Fibroblast of the conjunctiva (primary cell): ENCODE data around the gene DOHH.
"Not testable (repeated sequence)": the region's sequence is repeated elsewhere in the genome, so short reads cannot be mapped to it uniquely, and the experiment has no call there.

Experiments used
- DNase-seq: peaks from one replicate; pipeline ENCODE4 v3.0.0-alpha.2; 2010; ENCODE audit warnings: low read depth

The DOHH gene

DNA sequence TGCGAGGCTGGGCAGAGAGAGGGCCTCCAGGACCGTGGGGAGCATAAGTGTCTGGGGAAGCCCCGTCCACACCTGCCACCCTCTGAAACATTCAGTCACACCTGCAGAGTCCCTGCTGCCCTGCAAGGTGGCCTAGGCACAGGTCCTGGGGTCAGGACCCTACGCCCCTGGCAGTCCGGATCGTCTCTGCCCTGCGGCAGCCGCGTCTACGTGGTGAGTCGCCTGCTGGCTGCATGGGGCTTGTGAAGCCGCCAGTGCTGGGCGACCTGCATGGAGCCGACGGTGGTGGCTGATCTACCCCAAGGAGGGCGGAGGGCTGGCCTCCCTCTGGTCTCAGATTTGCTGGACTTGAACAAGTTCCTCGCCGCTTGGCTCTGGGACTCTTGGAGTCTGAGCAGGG lies 18.7 kb upstream of the DOHH start:
- DNase-seq, result no peak

DNA sequence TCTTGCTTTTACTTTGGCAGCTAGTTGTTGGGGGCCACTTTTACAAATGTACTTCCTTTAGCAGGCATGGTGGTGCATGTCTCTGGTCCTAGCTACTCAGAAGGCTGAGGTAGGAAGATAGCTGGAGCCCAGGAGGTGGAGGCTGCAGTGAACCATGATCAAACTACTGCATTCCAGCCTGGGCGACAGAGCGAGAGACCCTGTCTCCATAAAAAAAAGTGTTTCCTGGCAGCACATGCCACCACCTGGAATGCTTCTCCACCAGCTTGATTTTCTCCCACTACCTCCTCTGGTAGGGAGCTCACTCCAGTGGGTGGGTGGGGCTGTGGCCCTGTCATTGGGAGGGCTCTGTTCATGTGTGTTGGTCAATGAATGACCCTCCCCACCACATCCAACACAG lies 18.2 kb upstream of the DOHH start:
- DNase-seq, result no peak

DNA sequence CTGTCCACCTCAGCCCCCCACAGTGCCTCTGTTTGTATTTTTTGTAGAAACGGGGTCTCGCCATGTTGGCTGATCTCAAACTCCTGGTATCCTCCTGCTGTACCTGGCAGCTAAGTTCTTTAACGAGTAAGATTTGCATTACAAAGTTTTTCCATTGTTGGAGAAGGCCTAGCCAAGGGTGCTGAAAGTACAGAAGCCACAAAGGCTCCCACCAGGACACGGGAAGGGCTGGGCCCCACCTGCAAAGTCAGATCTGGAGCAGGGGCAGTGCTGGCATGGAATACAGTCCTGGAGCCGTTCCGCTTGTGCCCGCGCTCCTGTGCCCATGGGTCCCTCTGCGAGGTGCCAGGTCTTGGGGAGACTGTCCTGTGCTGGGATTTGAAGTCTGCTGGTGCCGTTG lies 17.8 kb upstream of the DOHH start:
- DNase-seq, result no peak

DNA sequence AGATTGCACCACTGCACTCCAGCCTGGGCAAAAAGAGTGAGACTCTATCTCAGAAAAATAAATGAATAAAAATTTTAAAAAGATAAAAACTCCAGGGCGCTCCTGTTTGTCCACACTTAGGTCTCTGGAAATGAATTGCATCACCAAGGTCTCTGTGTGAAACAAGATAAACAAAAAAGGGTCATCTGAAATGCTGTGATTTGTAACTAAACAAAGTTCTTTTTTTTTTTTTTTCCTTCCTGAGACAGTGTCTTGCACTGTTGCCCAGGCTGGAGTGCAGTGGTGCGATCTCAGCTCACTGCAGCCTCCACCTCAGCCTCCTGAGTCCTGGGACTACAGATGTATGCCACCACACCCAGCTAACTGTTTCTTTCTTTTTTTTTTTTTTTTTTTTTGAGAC lies 17.2 kb upstream of the DOHH start:
- DNase-seq, result no peak

DNA sequence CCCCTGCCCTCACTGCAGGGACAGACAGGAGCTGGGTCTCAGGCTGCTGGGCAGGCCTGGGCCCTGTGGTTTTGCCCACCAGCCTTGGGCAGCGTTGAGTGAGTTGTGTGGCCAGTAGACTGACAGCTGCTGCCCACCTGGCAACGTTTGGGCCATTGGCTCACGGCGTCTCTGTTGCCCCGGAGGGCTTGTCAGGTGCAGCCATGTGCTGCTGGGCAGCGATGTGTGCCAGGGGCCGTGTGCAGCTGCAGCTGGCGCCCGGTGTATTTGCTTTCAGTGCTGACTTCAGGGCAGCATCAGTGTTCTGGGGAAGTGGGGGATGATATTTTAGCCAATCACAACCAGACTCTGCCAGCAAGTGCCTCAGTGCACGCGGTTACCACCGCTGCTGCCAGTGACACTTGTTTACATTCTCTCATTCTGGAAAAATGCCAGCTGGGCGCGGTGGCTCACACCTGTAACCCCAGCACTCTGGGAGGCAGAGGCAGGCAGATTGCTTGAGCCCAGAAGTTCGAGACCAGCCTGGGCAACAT lies 16.3 kb upstream of the DOHH start:
- DNase-seq, result no peak

DNA sequence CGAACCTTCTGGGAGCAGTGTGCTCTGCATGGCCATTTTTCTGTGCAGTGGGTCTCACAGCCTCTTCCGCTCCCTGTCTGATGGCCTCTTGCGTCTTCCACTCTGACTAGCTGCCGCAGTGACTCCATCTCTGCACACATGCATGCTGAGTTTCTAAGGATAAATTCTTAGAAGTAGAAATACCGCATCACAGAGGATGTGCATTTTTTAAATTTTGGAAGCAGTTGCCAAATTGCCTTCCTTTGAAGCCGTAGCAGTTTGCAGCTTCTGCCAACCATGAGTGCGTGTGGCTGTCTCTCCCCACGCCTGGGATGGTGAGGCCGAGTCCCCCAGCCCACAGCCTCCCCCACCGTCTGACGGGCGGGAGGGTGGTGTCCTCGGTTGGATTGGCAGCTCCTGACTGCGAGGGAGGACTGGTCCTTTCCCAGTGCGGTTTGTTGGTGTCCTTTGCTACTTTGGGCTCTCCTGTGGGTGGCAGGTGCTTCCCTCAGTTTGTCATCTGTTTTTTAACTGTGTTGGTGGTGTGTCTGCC lies 15.5 kb upstream of the DOHH start:
- DNase-seq, result no peak

DNA sequence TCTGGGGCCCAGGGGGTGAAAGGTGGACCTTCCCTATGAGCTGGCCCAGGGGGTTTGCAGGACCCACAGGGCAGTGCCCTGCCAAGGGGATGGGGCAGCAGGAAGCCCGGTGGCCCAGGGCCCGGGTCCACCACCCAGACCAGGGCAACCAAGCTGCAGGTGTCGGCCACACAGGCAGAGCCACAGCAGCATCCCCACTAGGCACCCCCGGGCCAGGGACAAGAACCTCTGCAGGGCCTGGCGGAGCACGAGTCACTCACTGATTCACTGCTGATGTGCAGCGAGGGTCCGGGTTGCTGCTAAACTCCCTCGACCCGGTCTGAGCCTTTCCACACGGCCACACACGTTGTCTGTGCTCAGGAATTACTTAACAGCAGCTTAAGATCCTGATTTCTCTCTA lies 14.5 kb upstream of the DOHH start:
- DNase-seq, result no peak

DNA sequence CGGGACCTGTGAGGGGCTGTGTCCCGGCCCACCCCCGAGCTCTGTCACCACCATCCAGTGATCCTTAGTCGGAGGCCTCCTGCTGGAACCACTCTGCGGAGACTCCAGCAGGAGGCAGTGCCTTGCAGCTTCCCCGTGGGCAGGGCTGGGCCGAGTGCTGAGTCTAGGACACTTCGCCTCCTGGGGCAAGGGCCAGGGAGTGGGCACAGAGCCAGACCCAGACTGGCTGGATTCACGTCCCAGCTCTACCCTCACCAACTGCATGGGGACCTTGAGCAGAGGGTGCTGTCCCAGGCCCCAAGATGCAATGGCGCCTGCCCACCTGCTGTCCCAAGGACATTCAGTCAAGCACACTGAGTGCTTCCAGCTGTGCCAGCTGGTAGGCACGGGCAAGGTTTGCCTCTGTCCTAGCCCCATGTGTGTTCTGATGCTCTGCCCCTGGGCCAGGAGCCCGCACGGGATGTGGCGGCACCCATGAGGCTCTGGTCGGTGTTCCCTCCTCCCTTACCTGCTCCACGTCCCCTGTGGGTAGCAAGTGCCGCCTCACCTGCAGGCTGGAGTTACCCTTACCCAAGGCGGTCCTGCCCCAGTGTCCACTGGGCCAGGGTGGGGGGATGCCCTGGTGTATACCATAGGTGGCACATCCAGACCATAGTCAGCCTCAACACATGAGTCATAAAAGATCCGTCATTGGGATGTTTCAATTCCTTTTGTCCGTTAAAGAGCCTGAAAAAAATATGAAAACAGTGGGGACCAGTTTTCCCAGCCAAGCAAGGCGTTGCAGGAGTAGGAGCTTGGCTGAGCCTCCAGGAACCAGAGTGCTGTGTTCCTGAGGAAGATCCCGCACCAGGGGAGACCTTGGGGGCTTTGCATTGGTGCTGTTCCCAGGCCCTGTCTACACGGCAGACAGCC lies 13.0 kb upstream of the DOHH start:
- no peak for DNase-seq

DNA sequence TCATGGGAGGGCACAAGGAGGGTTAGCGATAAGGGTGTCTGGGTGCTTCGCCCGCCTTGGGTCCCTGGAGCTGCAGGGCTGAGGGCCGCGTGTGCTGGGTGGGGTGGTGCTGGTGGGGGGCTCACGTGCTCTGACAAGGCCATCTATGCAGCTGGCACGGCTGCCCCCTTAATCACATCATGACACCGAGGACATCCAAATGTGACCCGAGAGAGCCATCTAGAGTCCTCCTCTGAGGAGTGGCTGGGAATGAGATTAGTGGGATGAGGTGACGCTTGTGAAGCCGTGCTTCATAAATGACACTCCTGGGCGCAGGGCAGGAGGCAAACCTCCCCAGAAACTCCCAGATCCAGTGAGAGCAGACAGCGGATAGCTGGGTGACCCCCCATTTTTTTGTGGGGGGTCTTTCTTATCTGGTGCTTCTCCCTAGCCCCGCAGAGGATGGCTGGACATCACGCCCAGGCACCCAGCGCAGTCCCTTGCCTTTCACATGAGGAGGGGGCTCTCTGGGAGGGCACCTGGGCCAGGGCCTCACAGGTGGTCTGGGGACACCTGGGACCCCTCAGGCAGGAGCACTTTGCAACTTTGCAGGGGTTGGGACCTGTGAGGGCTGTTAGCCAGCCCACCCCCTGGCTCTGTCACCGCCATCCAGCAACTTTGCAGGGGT lies 12.2 kb upstream of the DOHH start:
- DNase-seq, result no peak

DNA sequence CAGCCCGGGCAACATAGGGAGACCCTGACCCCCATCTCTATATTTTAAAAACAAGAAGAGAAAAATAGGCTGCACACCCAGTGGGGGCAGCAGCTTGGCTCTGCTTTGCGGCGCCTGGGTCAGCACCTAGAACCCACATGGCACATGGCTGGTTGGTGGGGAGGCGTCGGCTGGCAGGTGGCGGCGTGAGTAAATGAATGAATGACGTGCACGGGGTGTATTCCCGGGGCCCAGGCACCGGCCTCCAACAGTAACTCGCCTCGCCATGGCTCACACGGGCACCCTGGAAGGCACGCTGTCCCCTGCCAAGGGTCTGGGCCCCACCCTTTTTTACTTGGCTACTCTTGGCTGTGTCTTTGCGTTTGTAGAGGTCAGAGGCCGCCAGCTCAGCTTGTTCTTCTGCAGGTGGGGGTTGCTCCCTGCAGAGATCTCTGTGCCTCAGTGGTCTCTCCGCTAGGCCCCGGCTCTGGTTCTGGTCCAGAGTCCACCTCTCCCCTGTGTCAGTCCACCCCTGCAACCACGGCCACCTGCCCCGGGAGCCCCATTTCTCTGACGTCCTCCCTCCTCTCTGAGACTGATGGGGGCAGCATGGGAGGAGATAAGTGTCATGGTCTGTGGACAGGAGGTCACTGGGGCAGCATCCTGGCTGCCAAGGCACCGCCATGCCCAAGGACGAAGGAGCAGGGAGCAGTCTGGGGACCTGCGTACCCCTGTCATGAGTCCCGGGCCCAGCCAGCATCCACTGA lies 11.2 kb upstream of the DOHH start:
- no peak for DNase-seq

DNA sequence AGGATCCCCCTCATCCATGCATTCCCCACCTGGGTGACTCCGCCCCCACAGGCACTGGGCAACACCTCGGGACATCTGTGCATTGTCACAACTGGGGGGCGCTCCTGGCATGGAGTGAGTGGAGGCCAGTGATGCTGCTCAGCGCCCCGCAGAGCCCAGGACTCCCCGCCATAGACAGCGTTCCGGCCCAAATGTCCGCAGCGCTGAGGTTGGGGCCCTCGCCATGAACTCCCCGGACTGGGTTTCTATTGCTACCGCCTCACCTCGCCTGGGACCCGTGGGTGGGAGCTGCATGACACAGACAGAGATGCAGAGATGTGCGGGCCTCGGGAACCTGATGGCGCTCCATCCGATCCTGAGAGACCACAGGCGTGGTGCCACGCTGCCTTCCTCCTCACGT lies 10.3 kb upstream of the DOHH start:
- DNase-seq, result no peak

DNA sequence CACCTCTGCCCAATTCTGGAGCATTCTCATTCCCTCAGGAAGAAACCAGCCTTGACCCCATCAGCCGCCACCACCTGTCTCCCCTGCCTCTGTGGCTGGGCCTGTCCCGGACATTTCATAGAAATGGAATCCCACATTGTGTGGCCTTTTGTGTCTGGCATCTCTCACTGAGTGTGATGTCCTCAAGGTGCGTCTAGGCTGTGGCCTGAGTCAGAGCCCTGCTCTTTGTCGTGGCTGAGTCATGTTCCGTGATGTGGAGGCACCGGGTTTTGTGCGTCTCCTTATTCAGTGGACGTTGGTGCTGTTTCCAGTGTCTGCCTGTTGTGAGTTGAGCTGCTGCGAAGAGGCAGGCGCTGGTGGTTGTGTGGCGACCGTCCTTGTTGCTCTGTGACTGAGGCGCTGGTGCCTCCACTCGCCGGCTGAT lies 9.1 kb upstream of the DOHH start:
- no peak for DNase-seq

DNA sequence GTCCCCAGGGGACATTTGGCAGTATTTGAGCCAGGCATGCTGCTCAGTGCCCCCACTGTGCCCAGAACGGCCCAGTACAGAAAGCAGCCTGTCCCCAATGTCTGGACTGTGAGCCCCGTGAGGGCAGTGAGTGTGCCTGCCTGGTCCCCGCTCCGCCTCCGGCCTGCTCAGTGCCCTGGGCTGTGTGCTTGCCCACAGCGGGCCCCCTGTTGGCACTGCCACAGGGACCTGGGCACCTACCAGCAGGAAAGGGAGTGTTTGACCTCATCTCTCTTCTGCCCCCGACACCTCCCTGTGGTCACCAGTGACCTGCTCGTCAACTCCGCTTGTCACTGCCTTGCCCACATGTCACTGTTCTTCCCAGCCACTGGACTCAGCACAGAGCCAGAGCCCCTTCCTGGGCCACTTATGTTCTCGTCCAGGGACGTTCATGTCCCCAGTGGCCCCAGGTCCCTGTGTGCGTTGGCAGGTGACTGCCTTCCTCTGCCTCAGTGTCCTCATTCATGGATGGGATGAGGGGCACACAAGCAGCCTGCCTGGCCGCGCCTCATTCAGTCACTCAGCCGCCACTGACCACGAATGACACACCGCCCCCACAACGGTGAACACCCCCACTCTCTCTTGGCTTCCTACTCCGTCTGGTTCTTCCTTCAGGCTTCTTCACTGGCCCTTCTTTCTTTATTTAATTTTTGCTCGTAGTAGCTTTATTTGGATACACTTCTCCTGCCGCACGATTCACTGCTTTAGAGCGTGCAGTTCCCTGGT lies 8.5 kb upstream of the DOHH start:
- no peak for DNase-seq

DNA sequence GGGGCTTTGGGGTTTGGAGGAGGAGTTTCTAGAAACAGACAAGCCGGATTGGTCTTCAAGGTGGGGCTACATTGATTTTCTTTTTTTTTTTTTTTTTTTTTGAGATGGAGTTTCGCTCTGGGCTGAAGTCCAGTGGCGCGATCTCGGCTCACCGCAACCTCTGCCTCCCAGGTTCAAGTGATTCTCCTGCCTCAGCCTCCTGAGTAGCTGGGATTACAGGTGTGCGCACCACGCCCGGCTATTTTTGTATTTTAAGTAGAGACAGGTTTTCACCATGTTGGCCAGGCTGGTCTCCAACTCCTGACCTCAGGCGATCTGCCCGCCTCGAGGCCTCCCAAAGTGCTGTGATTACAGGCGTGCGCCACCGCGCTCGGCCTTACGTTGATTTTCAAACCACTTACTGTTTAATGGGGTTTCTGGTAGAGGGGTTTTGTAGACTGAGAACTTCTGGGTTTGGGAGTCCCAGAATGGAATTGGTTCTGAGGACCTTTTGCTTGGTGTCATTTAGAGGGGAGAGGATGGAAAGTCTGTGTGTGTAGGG lies 7.7 kb upstream of the DOHH start:
- DNase-seq, result not testable (repeated sequence)

DNA sequence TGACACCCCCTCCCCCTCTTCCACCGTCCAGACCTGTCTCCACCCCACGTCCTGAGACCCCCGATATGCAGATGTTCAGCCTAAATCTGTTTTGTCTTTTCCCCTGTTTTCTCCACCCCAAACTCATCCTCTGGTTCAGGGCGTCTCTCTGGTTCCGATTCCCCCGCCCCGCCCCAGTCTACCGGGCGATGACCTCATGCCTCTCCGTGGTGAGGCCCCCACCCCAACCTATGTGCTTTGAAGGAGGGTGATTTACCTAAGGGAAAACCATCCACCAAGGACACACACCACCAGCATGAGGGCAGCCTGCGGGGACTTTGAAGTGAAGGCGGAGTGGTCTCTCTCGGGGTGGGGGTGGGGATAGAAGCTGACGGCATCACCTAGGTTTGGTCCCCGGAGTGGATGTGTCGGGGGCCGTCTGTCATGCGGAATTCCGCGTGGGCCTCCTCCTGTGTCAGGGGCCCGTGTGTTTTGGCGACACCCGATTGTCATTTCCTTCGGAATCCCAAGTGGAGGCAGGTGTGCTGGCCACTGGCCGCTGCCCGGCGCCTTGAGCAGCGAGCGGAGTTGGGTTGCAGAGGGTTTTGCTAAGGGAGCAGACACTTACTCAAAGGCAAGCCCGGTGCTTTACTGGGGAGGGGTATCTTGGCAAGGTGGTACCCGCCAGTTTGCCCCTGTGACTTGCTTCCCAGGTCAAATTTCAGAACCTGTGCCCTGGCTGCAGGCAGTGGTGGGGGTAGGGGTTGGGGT lies 7.1 kb upstream of the DOHH start:
- DNase-seq, result no peak

DNA sequence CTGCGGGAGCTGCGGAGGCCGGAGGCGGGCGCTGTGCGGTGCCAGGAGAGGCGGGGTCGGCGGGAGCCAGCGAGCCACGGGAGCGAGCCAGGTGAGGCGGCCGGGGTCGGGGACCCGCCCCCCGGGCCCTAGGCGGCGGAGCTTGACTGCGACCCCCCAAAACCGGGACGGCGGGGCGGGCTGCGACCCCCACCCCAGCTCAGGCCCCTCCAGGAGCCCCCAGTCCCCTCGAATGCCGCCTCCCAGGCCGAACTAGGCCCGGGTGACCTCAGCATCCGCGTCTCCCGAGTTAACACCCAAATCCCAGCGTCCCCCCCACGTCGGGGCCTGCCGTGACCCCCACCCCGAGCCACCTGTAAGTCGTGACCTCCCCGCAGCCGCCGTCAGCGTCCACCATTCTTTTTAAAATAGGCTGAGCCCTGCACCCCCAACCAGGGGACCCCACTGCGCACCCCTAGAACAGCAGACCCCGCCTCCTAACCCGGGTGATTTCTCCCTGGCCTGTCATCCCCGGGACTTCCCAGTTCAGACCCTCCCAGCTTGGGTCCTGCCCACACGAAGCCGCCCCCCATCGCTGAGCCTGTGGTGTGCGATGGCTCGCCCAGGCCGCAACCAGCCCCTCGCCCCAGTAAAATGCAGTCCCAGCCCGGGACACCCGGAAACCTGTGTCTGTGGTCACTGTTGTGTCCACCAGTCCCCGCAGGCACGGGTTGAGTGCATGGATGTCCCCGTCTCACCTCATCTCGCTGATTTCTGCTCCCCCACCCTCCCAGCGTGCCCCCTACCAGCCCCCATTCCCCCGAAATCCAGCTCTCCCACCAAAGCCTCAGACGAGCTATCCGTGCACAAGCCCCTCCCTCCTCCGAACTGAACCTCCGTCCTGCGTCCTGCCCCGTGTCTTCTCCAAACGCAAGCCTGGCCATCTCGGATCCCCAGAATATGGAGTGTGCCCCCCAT lies 6.2 kb upstream of the DOHH start:
- no peak for DNase-seq

DNA sequence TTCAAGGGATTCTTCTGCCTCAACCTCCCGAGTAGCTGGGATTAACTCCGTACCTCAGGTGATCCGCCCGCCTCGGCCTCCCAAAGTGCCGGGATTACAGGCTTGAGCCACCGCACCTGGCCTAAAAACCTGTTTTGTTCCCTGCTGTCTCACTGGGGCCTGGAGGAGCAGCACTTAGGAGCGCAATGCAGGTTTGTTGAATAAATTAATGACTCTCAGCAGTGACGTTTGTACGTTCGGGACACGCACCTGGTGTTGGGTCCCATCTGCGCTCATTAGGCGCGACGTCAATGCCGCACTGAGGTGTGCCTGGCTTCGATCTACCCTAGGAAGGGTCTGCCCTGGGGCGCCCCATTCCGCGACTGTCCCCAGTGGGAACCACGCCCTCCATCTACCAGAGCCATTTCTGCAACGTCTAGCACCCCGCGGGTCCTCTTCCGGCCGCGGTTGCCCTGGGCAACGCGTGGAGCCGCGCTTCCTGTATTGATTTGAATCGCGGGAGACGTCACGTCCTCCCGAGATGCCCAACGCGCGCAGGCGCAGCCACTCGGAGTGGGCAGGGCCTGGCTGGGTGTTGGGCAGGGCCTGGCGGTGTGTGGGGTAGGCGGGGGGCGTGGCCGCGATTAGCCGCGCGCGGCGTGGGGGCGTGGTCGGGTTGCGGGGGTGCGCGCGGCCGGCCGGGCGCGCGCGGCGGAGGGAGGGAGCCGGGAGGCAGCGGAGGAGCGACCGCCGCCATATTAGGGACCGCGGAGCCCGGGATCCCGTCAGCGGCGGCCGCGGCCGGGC lies 5.3 kb upstream of the DOHH start, which contains the start of gene FZR1:
Gene FZR1, plus strand, starts transcription at position 714 of the 786 bp plus-strand sequence. CDS start 16,679 bp downstream, outside the sequence.
- DNase-seq, result peak; percentile 97

DNA sequence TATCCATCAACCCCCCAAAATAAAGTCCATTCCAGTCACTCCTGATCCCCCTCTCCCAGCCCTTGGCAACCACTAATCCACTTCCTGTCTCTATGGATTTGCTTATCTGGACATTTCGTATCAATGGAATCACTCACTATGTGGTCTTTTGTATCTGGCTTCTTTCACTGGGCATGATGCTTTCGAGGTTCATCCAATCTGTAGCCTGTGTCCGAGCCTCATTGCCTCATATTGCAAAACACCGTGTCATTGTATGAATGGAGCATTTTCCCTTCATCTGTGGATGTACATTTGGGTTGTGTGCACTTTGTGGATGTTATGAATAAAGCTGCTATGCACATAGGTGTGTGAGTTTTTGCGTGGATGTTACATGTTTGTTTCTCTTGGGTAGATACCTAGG lies 4.3 kb upstream of the DOHH start:
- no peak for DNase-seq
